ENCODE data around the gene ZPBP.

DNA sequence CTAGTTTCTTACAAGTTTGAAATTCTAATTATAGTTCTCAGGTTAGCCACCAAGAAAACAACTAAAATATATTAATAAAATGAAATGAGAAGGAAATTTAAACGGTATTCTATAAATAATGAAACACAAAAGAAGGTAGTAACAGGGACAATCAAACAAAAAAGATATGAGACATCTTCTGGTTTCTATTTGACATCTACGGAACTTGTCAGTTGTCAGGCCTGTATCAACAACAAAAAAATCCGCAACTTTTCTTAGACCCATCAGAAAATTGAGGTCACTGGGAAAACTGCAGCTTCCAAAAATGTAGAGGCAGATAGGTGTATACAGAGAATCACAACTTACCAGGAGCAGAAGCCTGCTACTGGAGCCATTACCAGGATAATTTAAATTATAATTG, 70.6 kb downstream of the ZPBP start:
- TF ChIP-seq, protein P1, sequence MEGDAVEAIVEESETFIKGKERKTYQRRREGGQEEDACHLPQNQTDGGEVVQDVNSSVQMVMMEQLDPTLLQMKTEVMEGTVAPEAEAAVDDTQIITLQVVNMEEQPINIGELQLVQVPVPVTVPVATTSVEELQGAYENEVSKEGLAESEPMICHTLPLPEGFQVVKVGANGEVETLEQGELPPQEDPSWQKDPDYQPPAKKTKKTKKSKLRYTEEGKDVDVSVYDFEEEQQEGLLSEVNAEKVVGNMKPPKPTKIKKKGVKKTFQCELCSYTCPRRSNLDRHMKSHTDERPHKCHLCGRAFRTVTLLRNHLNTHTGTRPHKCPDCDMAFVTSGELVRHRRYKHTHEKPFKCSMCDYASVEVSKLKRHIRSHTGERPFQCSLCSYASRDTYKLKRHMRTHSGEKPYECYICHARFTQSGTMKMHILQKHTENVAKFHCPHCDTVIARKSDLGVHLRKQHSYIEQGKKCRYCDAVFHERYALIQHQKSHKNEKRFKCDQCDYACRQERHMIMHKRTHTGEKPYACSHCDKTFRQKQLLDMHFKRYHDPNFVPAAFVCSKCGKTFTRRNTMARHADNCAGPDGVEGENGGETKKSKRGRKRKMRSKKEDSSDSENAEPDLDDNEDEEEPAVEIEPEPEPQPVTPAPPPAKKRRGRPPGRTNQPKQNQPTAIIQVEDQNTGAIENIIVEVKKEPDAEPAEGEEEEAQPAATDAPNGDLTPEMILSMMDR (IDR thresholded peaks at IDR 0.05), result no peak
- TF ChIP-seq EP300 (IDR thresholded peaks at IDR 0.05) (no peak), POLR2A (IDR thresholded peaks at IDR 0.05) (no peak), POLR2AphosphoS5 (IDR thresholded peaks at IDR 0.05) (no peak)
